Thoracic aorta (tissue), 2 donors: ENCODE measurements around the gene CEP126. TPM values are rescaled to one million over a fixed set of nuclear protein-coding genes. Genes with fewer than 3 reads are reported as not detected.

Experiments
- ATAC-seq: fragments of 150-250 bp; one replicate; pipeline ENCODE4 v1.8.0; 2017; ENCODE audit warnings: low read depth; ENCODE audit not compliant: insufficient number of reproducible peaks, low FRiP score
- DNase-seq: peaks from one replicate; pipeline ENCODE4 v3.0.0-alpha.2; 2020; ENCODE audit warnings: low spot score
- H3K27ac ChIP-seq, 2 donors: fragments of 200-600 bp; sonication (generic); 1 replicate in 1 of 2; 2 replicates in 1 of 2; pipeline ENCODE4 v1.5.1; 2016; ENCODE audit warnings: mild to moderate bottlenecking in 2 of 2, moderate library complexity in 2 of 2
- H3K27me3 ChIP-seq: fragments of 200-600 bp; sonication (generic); replicated peaks from 2 replicates; pipeline ENCODE4 v1.6.0; 2016; ENCODE audit warnings: mild to moderate bottlenecking; ENCODE audit not compliant: insufficient read depth
- H3K36me3 ChIP-seq: fragments of 200-600 bp; sonication (generic); one replicate; pipeline ENCODE4 v1.5.1; 2016
- H3K4me1 ChIP-seq, 2 donors: fragments of 200-600 bp; sonication (generic); 1 replicate in 1 of 2; 2 replicates in 1 of 2; pipeline versions ENCODE4 v1.5.1 to v1.6.0; 2016; ENCODE audit warnings: low read depth in 2 of 2, mild to moderate bottlenecking in 1 of 2; ENCODE audit not compliant: control insufficient read depth in 1 of 2
- H3K4me3 ChIP-seq: fragments of 200-600 bp; sonication (generic); 2 replicates; pipeline ENCODE4 v1.5.1; 2016; ENCODE audit warnings: mild to moderate bottlenecking
- H3K9me3 ChIP-seq: fragments of 200-600 bp; sonication (generic); 2 replicates; pipeline ENCODE4 v1.5.1; 2016
- CTCF ChIP-seq: fragments of 200-600 bp; sonication (generic); IDR thresholded peaks from one replicate; pipeline ENCODE4 v1.5.1; 2019; ENCODE audit warnings: antibody characterized with exemption
- total RNA-seq, 2 donors: library from RNA; depleted of rRNA; stranded (reverse); fragments of >200 nt; gene quantifications; one replicate each; pipeline versions ENCODE4 v1.1.0 to v1.2.3, GENCODE V29; 2016

Gene CEP126
- total RNA-seq, 2 donors from 2014 or later, result 11.3 to 13.0 TPM

- H3K36me3 ChIP-seq, result peaks cover 5% of the 10 kb centered on the region
- H3K27ac ChIP-seq, result no peak overlapping the region
- no peak overlapping the region for H3K4me3 ChIP-seq
- H3K4me1 ChIP-seq, result no peaks in the 10 kb centered on the region
- no peaks in the 10 kb centered on the region for H3K27me3 ChIP-seq
- no peak for TF ChIP-seq CTCF
- DNase-seq (no peak), ATAC-seq (no peak)
- no peaks in the 10 kb centered on the region for H3K9me3 ChIP-seq
Observed at GRCh38 chr11:101996111-101996510, 81.3 kb downstream of the CEP126 start.

DNA sequence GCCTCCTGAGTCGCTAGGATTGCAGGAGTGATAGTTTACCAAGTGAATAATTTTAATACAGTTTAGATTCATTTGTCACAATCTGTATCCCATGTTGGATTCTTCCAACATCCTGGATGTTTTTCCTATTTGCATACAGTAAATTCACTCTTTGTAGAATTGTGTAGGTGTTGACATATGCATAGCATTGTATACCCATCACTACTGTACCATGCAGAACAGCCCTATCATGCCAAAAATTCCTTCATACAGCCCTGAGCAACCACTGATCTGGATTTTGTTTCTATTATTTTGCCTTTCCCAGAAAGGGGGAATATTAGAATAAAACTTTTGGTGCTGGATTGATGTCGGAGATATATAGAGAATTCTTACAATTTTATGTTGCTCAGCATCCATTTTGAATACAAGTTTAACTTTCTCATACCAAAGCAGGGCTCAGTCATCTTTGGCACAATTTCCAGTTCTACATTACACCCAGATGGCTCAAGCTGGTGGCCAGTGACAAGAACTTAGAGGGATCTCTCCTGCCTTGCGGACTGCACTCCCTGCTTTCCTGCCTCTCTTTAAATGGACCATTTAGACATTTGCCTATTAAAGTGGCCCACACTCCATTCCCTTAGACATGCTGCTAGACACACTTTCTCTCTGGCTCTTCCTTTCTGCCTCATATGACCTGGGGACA, 87.0 kb downstream of the CEP126 start:
- Histone ChIP-seq H3K4me3 (no peak overlapping the region), H3K27me3 (no peaks in the 10 kb centered on the region), H3K36me3 (no peaks in the 10 kb centered on the region), H3K27ac (no peak overlapping the region), H3K4me1 (no peaks in the 10 kb centered on the region), H3K9me3 (no peaks in the 10 kb centered on the region)
- no peak for ATAC-seq
- no peak for DNase-seq
- no peak for TF ChIP-seq CTCF

DNA sequence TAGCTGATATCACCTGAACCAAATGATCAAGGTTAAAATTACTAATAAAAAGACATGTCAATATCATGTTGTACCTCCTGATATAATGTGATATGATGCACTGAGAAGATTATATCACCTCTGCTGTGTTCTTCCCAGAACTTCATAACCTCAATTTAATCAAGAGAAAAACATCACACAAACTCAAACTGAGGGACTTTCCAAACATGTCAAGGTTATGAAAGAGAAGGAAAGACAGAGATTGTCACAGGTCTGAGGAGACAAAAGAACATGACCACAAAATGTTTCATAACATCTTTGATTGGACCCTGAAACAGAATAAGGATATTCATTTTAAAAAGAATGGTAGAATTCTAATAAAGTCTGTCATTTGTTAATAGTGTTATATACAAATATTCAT, 89.4 kb downstream of the CEP126 start:
- DNase-seq, result no peak
- Histone ChIP-seq H3K27ac (no peak overlapping the region), H3K27me3 (no peaks in the 10 kb centered on the region), H3K36me3 (no peaks in the 10 kb centered on the region), H3K9me3 (no peaks in the 10 kb centered on the region), H3K4me3 (no peak overlapping the region), H3K4me1 (no peaks in the 10 kb centered on the region)
- no peak for ATAC-seq
- no peak for TF ChIP-seq CTCF

DNA sequence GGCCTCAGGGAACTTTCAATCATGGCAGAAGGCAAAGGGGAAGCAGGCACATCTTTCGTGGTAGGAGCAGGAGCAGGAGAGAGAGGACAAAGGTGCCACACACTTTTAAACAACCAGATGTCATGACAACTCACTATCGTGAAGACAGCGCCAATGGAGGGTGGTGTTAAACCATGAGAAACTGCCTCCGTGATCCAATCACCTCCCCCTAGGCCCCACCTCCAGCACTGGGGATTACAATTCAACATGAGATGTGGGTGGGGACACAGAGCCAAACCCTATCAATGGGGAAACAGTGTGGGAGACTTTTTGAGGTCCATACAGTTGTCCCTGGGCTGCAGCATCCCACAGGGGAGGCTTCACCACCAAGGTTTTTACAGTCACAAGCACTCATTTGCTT, 90.5 kb downstream of the CEP126 start:
- no peak overlapping the region for H3K27ac ChIP-seq
- H3K36me3 ChIP-seq, result no peaks in the 10 kb centered on the region
- ATAC-seq, result no peak
- DNase-seq, result no peak
- H3K4me3 ChIP-seq, result no peak overlapping the region
- TF ChIP-seq CTCF, result no peak
- no peaks in the 10 kb centered on the region for H3K9me3 ChIP-seq
- no peaks in the 10 kb centered on the region for H3K27me3 ChIP-seq
- H3K4me1 ChIP-seq, result no peaks in the 10 kb centered on the region

DNA sequence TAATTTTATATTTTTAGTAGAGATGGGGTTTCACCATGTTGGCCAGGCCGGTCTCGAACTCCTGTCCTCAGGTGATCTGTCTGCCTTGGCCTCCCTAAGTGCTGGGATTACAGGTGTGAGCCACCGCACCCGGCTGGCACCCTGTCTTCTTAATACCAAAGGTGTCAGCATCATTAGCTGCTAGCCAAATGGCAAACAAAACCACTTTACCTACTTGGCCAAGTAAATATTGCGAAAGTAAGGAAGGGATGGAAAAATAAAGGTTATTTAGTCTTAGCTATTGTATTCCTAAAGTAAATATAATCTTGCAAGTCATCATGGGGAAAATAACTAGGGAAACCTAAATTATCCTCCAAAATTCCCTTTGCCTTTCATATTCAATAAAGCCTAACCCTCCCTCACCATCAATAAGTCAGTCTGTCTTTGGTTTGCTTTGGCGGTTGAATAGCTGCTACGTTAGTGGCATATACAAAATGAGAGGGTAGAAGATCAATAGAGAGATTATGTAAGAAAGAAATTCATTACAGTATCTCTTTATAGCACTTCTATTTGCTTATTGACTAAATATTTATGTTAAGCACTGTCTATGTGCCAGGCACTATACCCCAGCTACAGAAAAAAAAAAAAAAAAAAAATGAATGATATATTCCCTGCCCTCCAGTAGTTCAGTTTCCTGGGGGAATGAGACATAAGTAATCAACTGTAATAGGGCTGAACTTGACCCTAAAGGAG, 92.2 kb downstream of the CEP126 start:
- H3K4me1 ChIP-seq, result peaks cover 7 to 15% of the 10 kb centered on the region in 2 donors
- no peaks in the 10 kb centered on the region for H3K36me3 ChIP-seq
- ATAC-seq, result no peak
- no peak for DNase-seq
- H3K9me3 ChIP-seq, result no peaks in the 10 kb centered on the region
- no peak for TF ChIP-seq CTCF
- H3K4me3 ChIP-seq, result no peak overlapping the region
- no peak overlapping the region for H3K27ac ChIP-seq
- H3K27me3 ChIP-seq, result no peaks in the 10 kb centered on the region
